Caco-2 (cell line): ENCODE results near the gene KIF25. TPM values are rescaled to one million over a fixed set of nuclear protein-coding genes. Genes with fewer than 3 reads are reported as not detected.

Experiments
- BruUV-seq: library from RNA; stranded (reverse); fragments of 400-500 nt; replicated peaks from 2 replicates; lab custom pipeline; 2021; lab: Mats Ljungman, UMichigan
- CTCF ChIA-PET: fragments of 300-600 bp; sonication (Branson Sonifier 250); formaldehyde crosslinking; loops from one replicate; lab custom pipeline; 2022; ENCODE audit warnings: antibody characterized with exemption; lab: Charles Lee
- POLR2A ChIA-PET: fragments of 300-600 bp; sonication (Branson Sonifier 250); formaldehyde crosslinking; loops from one replicate; lab custom pipeline; 2022; ENCODE audit warnings: antibody characterized with exemption; lab: Charles Lee
- DNase-seq, 2 experiments: peaks; one replicate each; pipeline versions ENCODE4 v3.0.0 to v3.0.0-alpha.2; 2020 to 2022
- H3K27me3 ChIP-seq: replicated peaks from 2 replicates; pipeline ENCODE4 v1.6.0; 2011; ENCODE audit warnings: low read length; ENCODE audit not compliant: control insufficient read depth, insufficient read depth
- H3K36me3 ChIP-seq: 2 replicates; pipeline ENCODE4 v1.5.1; 2011; ENCODE audit warnings: low read length; ENCODE audit not compliant: control insufficient read depth, insufficient read depth
- H3K4me1 ChIP-seq: fragments of 250-450 bp; sonication (Bioruptor Pico); 2 replicates; pipeline ENCODE4 v1.5.1; 2020; ENCODE audit warnings: mild to moderate bottlenecking
- H3K4me3 ChIP-seq: 2 replicates; pipeline ENCODE4 v1.5.1; 2011; ENCODE audit warnings: low read depth, mild to moderate bottlenecking, control low read depth, low read length
- H3K9me3 ChIP-seq: fragments of 250-450 bp; sonication (Bioruptor Pico); 2 replicates; pipeline ENCODE4 v1.5.1; 2020; ENCODE audit warnings: mild to moderate bottlenecking, moderate library complexity
- H3K27ac Mint-ChIP-seq: one replicate; pipeline ENCODE4 v1.8.0; 2022; ENCODE audit warnings: mixed read lengths; ENCODE audit not compliant: unreplicated experiment
- H3K27me3 Mint-ChIP-seq: one replicate; pipeline ENCODE4 v1.8.0; 2022; ENCODE audit warnings: mixed read lengths; ENCODE audit not compliant: insufficient read depth, unreplicated experiment
- H3K36me3 Mint-ChIP-seq: one replicate; pipeline ENCODE4 v1.8.0; 2022; ENCODE audit warnings: mild to moderate bottlenecking, mixed read lengths; ENCODE audit not compliant: insufficient read depth, unreplicated experiment
- H3K4me1 Mint-ChIP-seq: one replicate; pipeline ENCODE4 v1.8.0; 2022; ENCODE audit warnings: low read depth, mixed read lengths; ENCODE audit not compliant: unreplicated experiment
- H3K4me3 Mint-ChIP-seq: one replicate; pipeline ENCODE4 v1.8.0; 2022; ENCODE audit warnings: mild to moderate bottlenecking, moderate library complexity, mixed read lengths; ENCODE audit not compliant: unreplicated experiment
- H3K9me3 Mint-ChIP-seq: one replicate; pipeline ENCODE4 v1.8.0; 2022; ENCODE audit warnings: mixed read lengths; ENCODE audit not compliant: unreplicated experiment
- intact Hi-C: fragments of 100-400 bp; cut with micrococcal nuclease; formaldehyde crosslinking; loops from one replicate; pipeline ENCODE4 v1.10.0; 2022; ENCODE audit not compliant: unreplicated experiment
- total RNA-seq: library from RNA; stranded (reverse); gene quantifications from 2 replicates; pipeline ENCODE4 v1.2.3, GENCODE V29; 2022
- TF ChIP-seq, protein P1 (sequence below), 2 experiments: fragments of 200-600 bp in 1 of 2; IDR thresholded peaks; 1 replicate in 1 of 2; 2 replicates in 1 of 2; pipeline versions ENCODE4 v1.5.1 to v1.8.0; 2011 to 2022; ENCODE audit warnings: antibody characterized with exemption in 1 of 2, control low read depth in 1 of 2, inconsistent platforms in 1 of 2, low read depth in 1 of 2, low read length in 1 of 2, mild to moderate bottlenecking in 1 of 2, moderate library complexity in 1 of 2; ENCODE audit not compliant: insufficient read depth in 1 of 2, severe bottlenecking in 1 of 2, unreplicated experiment in 1 of 2

KIF25 gene
- total RNA-seq, 1 experiment from 2014 or later = not detected

DNA sequence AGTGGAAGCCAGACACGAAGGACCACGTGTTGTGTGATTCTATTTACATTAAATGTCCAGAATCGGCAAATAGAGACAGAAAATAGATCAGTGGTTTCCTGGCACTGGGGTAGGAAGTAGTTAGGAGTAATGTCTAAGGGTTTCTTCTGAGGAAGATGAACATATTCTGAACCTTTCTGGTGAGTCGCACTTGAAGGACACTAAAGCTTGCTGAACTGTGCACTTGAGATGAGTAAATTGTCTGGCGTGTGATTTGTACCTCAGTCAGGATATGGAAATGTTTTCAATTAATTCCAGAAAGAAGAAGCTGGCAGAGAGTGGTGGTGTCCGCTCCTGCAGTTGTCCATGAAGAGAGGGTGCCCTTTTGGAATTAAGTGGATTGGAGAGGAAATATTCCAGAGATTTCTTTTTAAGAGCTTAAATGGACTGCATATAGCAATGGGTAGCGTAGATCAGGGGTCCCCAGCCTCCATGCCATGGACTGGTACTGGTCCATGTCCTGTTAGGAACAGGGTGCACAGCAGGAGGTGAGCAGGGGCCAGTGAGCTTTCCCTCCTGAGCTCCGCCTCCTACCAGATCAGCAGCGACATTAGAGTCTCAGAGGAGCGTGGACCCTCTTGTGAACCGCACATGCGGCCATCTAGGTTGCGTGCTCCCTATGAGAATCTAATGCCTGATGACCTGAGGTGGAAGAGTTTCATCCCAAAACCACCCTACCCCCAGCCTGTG lies 12.4 kb upstream of the KIF25 start:
- no peak for DNase-seq
- no peak overlapping the region for H3K4me3 ChIP-seq
- intact Hi-C loops = no loop called here
- Mint-ChIP-seq H3K27ac (no peak overlapping the region), H3K36me3 (no peaks in the 10 kb centered on the region), H3K4me1 (no peaks in the 10 kb centered on the region), H3K4me3 (no peak overlapping the region), H3K9me3 (peaks cover 16% of the 10 kb centered on the region), H3K27me3 (no peaks in the 10 kb centered on the region)
- BruUV-seq = no TSS peak
- ChIA-PET CTCF (no interaction called here), POLR2A (no interaction called here)
- H3K27me3 ChIP-seq = no peaks in the 10 kb centered on the region
- TF ChIP-seq, protein P1, sequence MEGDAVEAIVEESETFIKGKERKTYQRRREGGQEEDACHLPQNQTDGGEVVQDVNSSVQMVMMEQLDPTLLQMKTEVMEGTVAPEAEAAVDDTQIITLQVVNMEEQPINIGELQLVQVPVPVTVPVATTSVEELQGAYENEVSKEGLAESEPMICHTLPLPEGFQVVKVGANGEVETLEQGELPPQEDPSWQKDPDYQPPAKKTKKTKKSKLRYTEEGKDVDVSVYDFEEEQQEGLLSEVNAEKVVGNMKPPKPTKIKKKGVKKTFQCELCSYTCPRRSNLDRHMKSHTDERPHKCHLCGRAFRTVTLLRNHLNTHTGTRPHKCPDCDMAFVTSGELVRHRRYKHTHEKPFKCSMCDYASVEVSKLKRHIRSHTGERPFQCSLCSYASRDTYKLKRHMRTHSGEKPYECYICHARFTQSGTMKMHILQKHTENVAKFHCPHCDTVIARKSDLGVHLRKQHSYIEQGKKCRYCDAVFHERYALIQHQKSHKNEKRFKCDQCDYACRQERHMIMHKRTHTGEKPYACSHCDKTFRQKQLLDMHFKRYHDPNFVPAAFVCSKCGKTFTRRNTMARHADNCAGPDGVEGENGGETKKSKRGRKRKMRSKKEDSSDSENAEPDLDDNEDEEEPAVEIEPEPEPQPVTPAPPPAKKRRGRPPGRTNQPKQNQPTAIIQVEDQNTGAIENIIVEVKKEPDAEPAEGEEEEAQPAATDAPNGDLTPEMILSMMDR (IDR thresholded peaks at IDR 0.05; ENCODE audit: insufficient read depth in 1 of 2, low read depth in 1 of 2, low read length in 1 of 2, severe bottlenecking in 1 of 2, unreplicated experiment in 1 of 2) = no peak
- no peaks in the 10 kb centered on the region for H3K36me3 ChIP-seq
- H3K4me1 ChIP-seq = no peaks in the 10 kb centered on the region
- H3K9me3 ChIP-seq = no peaks in the 10 kb centered on the region

DNA sequence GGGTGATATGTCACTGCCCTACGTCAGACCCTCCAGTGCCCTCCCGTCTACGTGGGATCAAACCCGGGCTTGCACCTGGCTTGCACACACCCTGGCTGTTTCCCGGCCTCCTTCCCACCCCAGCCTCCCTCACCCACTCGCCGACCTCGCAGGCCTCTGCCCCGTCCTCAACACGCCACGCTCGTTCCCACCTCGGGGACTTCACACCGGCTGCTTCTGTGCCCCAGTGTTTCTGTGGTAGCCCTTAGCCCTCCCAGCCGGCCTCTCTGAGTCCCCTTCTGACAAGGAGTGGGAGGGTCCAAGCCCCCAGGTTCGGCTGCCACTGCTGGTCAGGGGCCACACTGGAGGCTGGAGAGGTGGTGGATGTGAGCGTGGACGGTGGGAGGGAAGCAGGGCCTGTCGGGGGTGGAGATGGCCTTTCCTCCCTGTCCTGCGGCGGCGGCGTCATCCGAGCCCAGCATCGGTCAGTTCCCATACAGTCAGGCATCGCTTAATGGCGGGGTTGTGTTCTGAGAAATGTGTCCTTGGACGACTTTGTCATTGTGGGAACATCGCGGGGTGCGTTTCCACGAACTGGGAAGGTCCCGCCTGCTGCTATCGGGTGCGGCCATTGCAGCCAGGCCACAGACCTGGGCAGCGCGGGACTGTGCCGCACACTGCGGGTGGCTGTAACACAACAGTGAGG lies 11.4 kb upstream of the KIF25 start:
- no peaks in the 10 kb centered on the region for H3K27me3 ChIP-seq

DNA sequence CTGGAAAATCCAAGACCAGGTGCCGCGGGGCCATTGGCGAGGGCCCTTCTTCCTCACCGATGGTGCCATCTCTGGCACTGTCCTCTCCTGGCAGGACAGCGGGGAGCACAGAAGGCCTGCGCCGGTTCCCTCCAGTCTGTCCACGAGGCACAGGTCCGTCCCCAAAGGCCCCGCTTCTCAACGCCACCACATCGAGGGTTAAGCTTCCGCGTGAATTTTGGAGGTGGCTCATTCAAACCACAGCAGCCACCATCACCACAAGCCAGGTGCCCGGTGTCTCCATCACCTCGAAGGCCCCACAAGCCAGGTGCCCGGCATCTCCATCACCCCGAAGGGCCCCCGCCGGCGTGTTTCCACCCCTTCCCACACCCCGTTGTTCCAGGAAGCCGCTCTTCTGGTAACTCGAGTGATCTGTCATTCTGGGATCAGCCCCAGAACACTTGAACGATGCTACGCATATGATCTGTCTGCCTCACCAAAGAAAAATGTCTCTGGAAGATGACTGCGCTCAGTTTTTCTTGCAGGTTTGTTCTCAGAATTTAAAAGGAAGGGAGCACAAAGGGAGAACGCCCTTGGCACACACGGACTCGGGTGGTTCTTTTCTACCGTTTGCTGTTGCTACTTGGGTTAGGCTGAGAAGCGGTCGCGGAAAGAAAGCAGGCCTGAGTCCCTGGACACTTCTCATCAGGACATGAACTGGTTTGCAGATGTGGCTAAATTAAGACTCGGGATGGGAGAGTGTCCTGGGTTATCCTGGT lies 9.9 kb upstream of the KIF25 start:
- no peak overlapping the region for H3K4me3 Mint-ChIP-seq
- Histone ChIP-seq H3K36me3 (no peaks in the 10 kb centered on the region), H3K4me3 (no peak overlapping the region), H3K27me3 (no peaks in the 10 kb centered on the region), H3K4me1 (no peaks in the 10 kb centered on the region), H3K9me3 (no peaks in the 10 kb centered on the region)
- ChIA-PET POLR2A (no interaction called here), CTCF (no interaction called here)
- H3K36me3 Mint-ChIP-seq = no peaks in the 10 kb centered on the region
- DNase-seq = no peak
- H3K27me3 Mint-ChIP-seq = no peaks in the 10 kb centered on the region
- TF ChIP-seq, protein P1 (IDR thresholded peaks at IDR 0.05; ENCODE audit: insufficient read depth in 1 of 2, low read depth in 1 of 2, low read length in 1 of 2, severe bottlenecking in 1 of 2, unreplicated experiment in 1 of 2) = no peak
- H3K9me3 Mint-ChIP-seq = peaks cover 16% of the 10 kb centered on the region
- intact Hi-C loops = no loop called here
- BruUV-seq = no TSS peak
- no peaks in the 10 kb centered on the region for H3K4me1 Mint-ChIP-seq
- H3K27ac Mint-ChIP-seq = no peak overlapping the region

More for the DNA sequence above, 11.4 kb upstream of the KIF25 start:
- intact Hi-C loops = no loop called here
- H3K4me1 Mint-ChIP-seq = no peaks in the 10 kb centered on the region
- peaks cover 16% of the 10 kb centered on the region for H3K9me3 Mint-ChIP-seq
- POLR2A ChIA-PET = no interaction called here
- no peak for DNase-seq
- no peak overlapping the region for H3K4me3 Mint-ChIP-seq
- no peaks in the 10 kb centered on the region for H3K36me3 ChIP-seq
- CTCF ChIA-PET = no interaction called here
- H3K4me1 ChIP-seq = no peaks in the 10 kb centered on the region
- no peaks in the 10 kb centered on the region for H3K9me3 ChIP-seq
- TF ChIP-seq, protein P1 (IDR thresholded peaks at IDR 0.05; ENCODE audit: insufficient read depth in 1 of 2, low read depth in 1 of 2, low read length in 1 of 2, severe bottlenecking in 1 of 2, unreplicated experiment in 1 of 2) = no peak
- no peak overlapping the region for H3K27ac Mint-ChIP-seq
- BruUV-seq = no TSS peak
- no peak overlapping the region for H3K4me3 ChIP-seq
- no peaks in the 10 kb centered on the region for H3K27me3 Mint-ChIP-seq
- no peaks in the 10 kb centered on the region for H3K36me3 Mint-ChIP-seq
